ENCODE results near the gene ATP5PO. TPM values are rescaled to one million over a fixed set of nuclear protein-coding genes. Genes with fewer than 3 reads are reported as not detected.

The ATP5PO gene
- total and polyA plus RNA-seq, 2 of the 8 experiments (the other 6 are each of a cell fraction or from before 2014, with no cell fraction given): 251 to 267 TPM

- TF ChIP-seq CHD7 (IDR thresholded peaks at IDR 0.05; ENCODE audit: insufficient replicate concordance, low read length): no peak
- no peak for TF ChIP-seq MAX (IDR thresholded peaks at IDR 0.05)
- no peak for TF ChIP-seq ASH2L (IDR thresholded peaks at IDR 0.05; ENCODE audit: low read length)
- TF ChIP-seq CHD2 (IDR thresholded peaks at IDR 0.05; ENCODE audit: low read length): no peak
- TF ChIP-seq CHD1 (IDR thresholded peaks at IDR 0.05; ENCODE audit: low read depth, low read length): no peak
- no peak for TF ChIP-seq TAF7 (optimal IDR thresholded peaks at IDR 0.05; ENCODE audit: borderline replicate concordance, low read depth, low read length)
- TF ChIP-seq JUND (IDR thresholded peaks at IDR 0.05; ENCODE audit: low read length): no peak
- TF ChIP-seq SUZ12 (IDR thresholded peaks at IDR 0.05; ENCODE audit: low read length): no peak
- no peak for TF ChIP-seq SAP30 (IDR thresholded peaks at IDR 0.05; ENCODE audit: insufficient read depth, insufficient replicate concordance, low read length)
- TF ChIP-seq ATF3 (IDR thresholded peaks at IDR 0.05; ENCODE audit: insufficient read depth, low read depth, low read length): no peak
- no peak; a peak in 1 of 4 replicates for TF ChIP-seq RAD21 (IDR thresholded peaks at IDR 0.05 in 1 of 2, conservative IDR thresholded peaks at IDR 0.05 in 1 of 2; ENCODE audit: low read depth in 2 of 2, low read length in 2 of 2)
Observed at GRCh38 chr21:33924766-33925100, 9.1 kb upstream of the ATP5PO start (continued).
